Suprapubic skin (tissue), 4 donors: ENCODE measurements around the gene NUP85. TPM values are rescaled to one million over a fixed set of nuclear protein-coding genes. Genes with fewer than 3 reads are reported as not detected.

ENCODE experiments used
- DNase-seq, 2 donors: peaks; one replicate each; pipeline ENCODE4 v3.0.0-alpha.2; 2019; ENCODE audit warnings: low spot score in 2 of 2
- H3K27ac ChIP-seq: fragments of 200-600 bp; sonication (generic); one replicate; pipeline ENCODE4 v1.5.1; 2019
- H3K27me3 ChIP-seq: fragments of 200-600 bp; sonication (generic); one replicate; pipeline ENCODE4 v1.5.1; 2019
- H3K36me3 ChIP-seq: fragments of 200-600 bp; sonication (generic); one replicate; pipeline ENCODE4 v1.5.1; 2019
- H3K4me1 ChIP-seq: fragments of 200-600 bp; sonication (generic); one replicate; pipeline ENCODE4 v1.5.1; 2019
- H3K4me3 ChIP-seq: fragments of 200-600 bp; sonication (generic); one replicate; pipeline ENCODE4 v1.5.1; 2019; ENCODE audit warnings: mild to moderate bottlenecking
- H3K9me3 ChIP-seq: fragments of 200-600 bp; sonication (generic); one replicate; pipeline ENCODE4 v1.5.1; 2019
- CTCF ChIP-seq, 2 donors: fragments of 200-600 bp in 1 of 2; fragments of 450-650 bp in 1 of 2; sonication (generic) in 1 of 2; IDR thresholded peaks; one replicate each; pipeline ENCODE4 v1.5.1; 2016 to 2019; ENCODE audit warnings: antibody characterized with exemption in 2 of 2, mild to moderate bottlenecking in 1 of 2, moderate library complexity in 1 of 2
- EP300 ChIP-seq: sonication (generic); formaldehyde crosslinking; IDR thresholded peaks from one replicate; pipeline ENCODE4 v1.6.1; 2017; ENCODE audit warnings: antibody characterized with exemption
- POLR2A ChIP-seq, 2 donors: fragments of 450-650 bp; IDR thresholded peaks; one replicate each; pipeline ENCODE4 v1.6.1; 2017; ENCODE audit warnings: antibody characterized with exemption in 2 of 2, mild to moderate bottlenecking in 2 of 2, moderate library complexity in 2 of 2
- POLR2AphosphoS5 ChIP-seq, 3 donors: sonication (generic); formaldehyde crosslinking; IDR thresholded peaks; one replicate each; pipeline ENCODE4 v1.6.1; 2017; ENCODE audit warnings: antibody characterized with exemption in 3 of 3
- WGBS: methylation state at CpG from one replicate; pipeline ENCODE4 v1.1.5; 2018; 5-methylcytosine and 5-hydroxymethylcytosine counted together
- total RNA-seq, 4 donors: library from RNA; depleted of rRNA; stranded (reverse); fragments of >200 nt; gene quantifications; one replicate each; pipeline ENCODE4 v1.1.0, GENCODE V29; 2016

NUP85 gene
- total RNA-seq, 4 donors from 2014 or later: 27.3 to 71.7 (median 33.0) TPM

DNA sequence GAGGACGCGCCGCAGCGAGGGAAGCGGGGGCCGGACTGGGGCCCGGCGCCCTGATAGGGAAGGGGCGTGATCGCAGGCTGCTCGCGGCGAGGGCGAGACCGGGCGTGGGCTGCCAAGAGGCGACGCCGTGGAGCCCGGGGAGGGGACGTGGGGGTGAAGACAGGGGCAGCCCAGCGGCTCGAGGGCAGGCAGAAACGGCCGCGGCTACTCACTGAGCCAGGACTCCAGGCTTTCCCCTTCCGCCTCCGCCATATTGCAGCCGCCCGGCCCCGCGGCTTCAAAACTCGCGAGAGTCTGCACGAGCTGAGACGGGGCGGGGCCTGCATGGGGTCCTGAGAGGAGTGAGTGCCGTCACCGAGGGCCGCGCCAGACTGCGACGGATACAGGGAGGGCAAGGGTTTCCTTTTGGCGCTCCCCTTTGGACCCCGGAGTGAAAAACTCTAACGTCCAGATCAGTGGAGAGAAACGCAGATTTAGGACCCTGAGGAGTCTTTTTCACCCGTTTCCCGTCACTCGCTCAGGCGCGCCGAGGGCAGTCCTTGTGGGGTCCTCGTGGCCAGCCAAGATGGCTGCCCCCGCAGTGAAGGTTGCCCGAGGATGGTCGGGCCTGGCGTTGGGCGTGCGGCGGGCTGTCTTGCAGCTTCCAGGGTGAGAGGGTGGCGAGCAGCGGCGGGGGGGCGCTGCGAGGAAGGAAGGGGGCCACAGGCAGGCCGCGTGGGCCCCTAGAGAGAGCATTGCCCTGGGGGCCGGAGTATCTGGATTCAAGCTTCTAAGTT, 56.0 kb downstream of the NUP85 start, which contains the start of the genes GGA3 and MRPS7:
GGA3 (minus strand) TSS at position 271 of the 776 bp plus-strand sequence; CDS start at position 252, 19 bp downstream.
MRPS7 (plus strand) TSS at position 544 of the 776 bp plus-strand sequence; CDS start at position 566, 22 bp downstream.
- no peaks in the 10 kb centered on the region for H3K9me3 ChIP-seq
- H3K36me3 ChIP-seq: peaks cover 23% of the 10 kb centered on the region
- H3K27ac ChIP-seq: peak within 1 kb of the TSS; percentile 98
- no peaks in the 10 kb centered on the region for H3K27me3 ChIP-seq
- WGBS: 0% methylated on average over 32 of the region's 69 CpGs
- peak; percentile 97 to 99 for DNase-seq
- TF ChIP-seq CTCF (IDR thresholded peaks at IDR 0.05): no peak
- peak in 2 of 3 donors; percentile 48 to 63 for TF ChIP-seq POLR2AphosphoS5 (IDR thresholded peaks at IDR 0.05)
- TF ChIP-seq EP300: no peak
- TF ChIP-seq POLR2A (IDR thresholded peaks at IDR 0.05): peak; percentile 9 to 56
- peak within 1 kb of the TSS; percentile 91 for H3K4me3 ChIP-seq
- peaks cover 34% of the 10 kb centered on the region for H3K4me1 ChIP-seq

DNA sequence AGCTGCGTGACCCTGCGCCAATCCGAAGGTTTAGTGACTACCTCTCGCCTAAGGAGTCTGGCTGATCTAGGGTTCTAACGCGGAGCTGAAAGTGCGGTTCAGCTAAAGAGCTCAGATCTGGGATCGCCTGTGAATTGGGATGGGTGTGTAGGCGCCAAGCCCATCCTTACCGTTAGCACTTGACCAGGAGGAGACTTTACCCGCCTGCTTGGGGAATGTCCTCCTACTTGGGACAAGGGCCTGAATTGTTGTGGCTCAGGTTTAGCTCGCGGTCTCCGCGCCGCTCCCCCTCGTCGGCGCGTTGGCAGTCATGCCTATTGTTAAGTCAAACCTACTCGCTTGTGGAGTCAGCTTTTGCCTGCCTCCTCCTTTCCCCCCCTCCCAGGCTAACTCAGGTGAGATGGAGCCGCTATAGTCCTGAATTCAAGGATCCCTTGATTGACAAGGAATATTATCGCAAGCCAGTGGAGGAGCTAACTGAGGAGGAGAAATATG, 56.7 kb downstream of the NUP85 start:
- Histone ChIP-seq H3K4me1 (peaks cover 40% of the 10 kb centered on the region), H3K27me3 (no peaks in the 10 kb centered on the region), H3K36me3 (peaks cover 27% of the 10 kb centered on the region), H3K9me3 (no peaks in the 10 kb centered on the region), H3K4me3 (peak overlapping the region; percentile 91), H3K27ac (peak overlapping the region; percentile 98)
- whole genome bisulfite sequencing: 1% methylated on average over 19 of the region's 23 CpGs
- no peak for DNase-seq
- TF ChIP-seq EP300: no peak
- no peak for TF ChIP-seq CTCF (IDR thresholded peaks at IDR 0.05)
- no peak for TF ChIP-seq POLR2A (IDR thresholded peaks at IDR 0.05)
- no peak for TF ChIP-seq POLR2AphosphoS5 (IDR thresholded peaks at IDR 0.05)

DNA sequence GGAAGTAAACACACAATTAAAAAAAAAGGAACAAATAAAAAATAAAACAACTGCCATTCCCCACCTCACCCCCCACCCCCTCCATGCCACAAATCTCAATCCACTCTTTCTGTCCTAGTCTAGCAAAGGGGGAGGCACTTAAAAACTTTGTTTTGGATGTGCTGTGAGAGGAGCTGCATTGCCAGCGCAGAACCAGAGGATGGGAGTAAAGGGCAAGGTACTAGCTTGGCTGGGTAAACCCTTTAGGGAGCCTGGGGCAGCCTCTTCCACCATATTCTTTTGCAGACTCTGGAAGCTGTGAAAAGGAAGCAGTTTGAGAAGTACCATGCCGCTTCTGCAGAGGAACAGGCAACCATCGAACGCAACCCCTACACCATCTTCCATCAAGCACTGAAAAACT, 57.6 kb downstream of the NUP85 start:
- TF ChIP-seq EP300 (no peak), CTCF (IDR thresholded peaks at IDR 0.05) (no peak), POLR2A (IDR thresholded peaks at IDR 0.05) (no peak), POLR2AphosphoS5 (IDR thresholded peaks at IDR 0.05) (no peak)
- Histone ChIP-seq H3K4me3 (no peak overlapping the region), H3K4me1 (peaks cover 46% of the 10 kb centered on the region), H3K27ac (no peak overlapping the region), H3K36me3 (peaks cover 27% of the 10 kb centered on the region), H3K9me3 (no peaks in the 10 kb centered on the region), H3K27me3 (no peaks in the 10 kb centered on the region)
- WGBS: 98% methylated on average over 3 of the region's 4 CpGs
- DNase-seq: no peak

GRCh38 chr17:75265614-75266315, 60.3 kb downstream of the NUP85 start:
- 78% methylated on average over 17 of the region's 17 CpGs for WGBS
- Histone ChIP-seq H3K4me3 (no peak overlapping the region), H3K27me3 (no peaks in the 10 kb centered on the region), H3K4me1 (peaks cover 42% of the 10 kb centered on the region), H3K9me3 (no peaks in the 10 kb centered on the region), H3K27ac (no peak overlapping the region), H3K36me3 (peaks cover 27% of the 10 kb centered on the region)
- TF ChIP-seq EP300 (no peak), CTCF (IDR thresholded peaks at IDR 0.05) (no peak), POLR2AphosphoS5 (IDR thresholded peaks at IDR 0.05) (no peak), POLR2A (IDR thresholded peaks at IDR 0.05) (no peak)
- DNase-seq: no peak
